ENCODE data around the gene DHDDS. TPM values are rescaled to one million over a fixed set of nuclear protein-coding genes. Genes with fewer than 3 reads are reported as not detected.

The DHDDS gene
- total RNA-seq, 1 donor from 2014 or later: 87.2 TPM

- no peaks in the 10 kb centered on the region for H3K36me3 ChIP-seq (ENCODE audit: insufficient read depth, low read length)
- Mint-ChIP-seq H3K4me3 (ENCODE audit: unreplicated experiment) (no peak overlapping the region), H3K27me3 (ENCODE audit: low read depth, unreplicated experiment) (peaks cover 16% of the 10 kb centered on the region), H3K4me1 (ENCODE audit: low read depth, unreplicated experiment) (no peaks in the 10 kb centered on the region), H3K36me3 (ENCODE audit: low read depth, unreplicated experiment) (no peaks in the 10 kb centered on the region), H3K9me3 (ENCODE audit: unreplicated experiment) (peaks cover 2% of the 10 kb centered on the region), H3K27ac (ENCODE audit: unreplicated experiment) (no peak overlapping the region)
- H2AFZ ChIP-seq (ENCODE audit: low read depth, low read length): no peak overlapping the region
- H3K79me2 ChIP-seq (ENCODE audit: insufficient read depth, low read length): no peaks in the 10 kb centered on the region
- H3K27me3 ChIP-seq (ENCODE audit: insufficient read depth, low read length): peaks cover 14% of the 10 kb centered on the region
- H3K4me1 ChIP-seq (ENCODE audit: insufficient read depth, low read length): no peaks in the 10 kb centered on the region
- TF ChIP-seq EZH2 (IDR thresholded peaks at IDR 0.05; ENCODE audit: insufficient read depth, low read length) (no peak), CTCF (IDR thresholded peaks at IDR 0.05; ENCODE audit: insufficient read depth, low read depth, low read length) (no peak)
- no peak overlapping the region for H3K9ac ChIP-seq (ENCODE audit: low read length)
- H4K20me1 ChIP-seq (ENCODE audit: insufficient read depth, low read length): no peaks in the 10 kb centered on the region
- H3K4me3 ChIP-seq (ENCODE audit: insufficient read depth, low read depth, low read length): no peak overlapping the region
- no peak for FAIRE-seq
- DNase-seq (ENCODE audit: low read depth): no peak
- no peaks in the 10 kb centered on the region for H3K9me3 ChIP-seq (ENCODE audit: insufficient read depth, low read depth, low read length)
- no peak overlapping the region for H3K27ac ChIP-seq (ENCODE audit: low read depth, low read length)
- no peak overlapping the region for H3K4me2 ChIP-seq (ENCODE audit: low read length)
These were observed 86.2 kb downstream of the DHDDS start for GRCh38 chr1:26518355-26518754.

GRCh38 chr1:26520339-26520738 is 88.2 kb downstream of the DHDDS start:
- Histone ChIP-seq H3K9ac (ENCODE audit: low read length) (no peak overlapping the region), H3K27ac (ENCODE audit: low read depth, low read length) (no peak overlapping the region), H2AFZ (ENCODE audit: low read depth, low read length) (no peak overlapping the region), H3K4me3 (ENCODE audit: insufficient read depth, low read depth, low read length) (no peak overlapping the region), H3K4me2 (ENCODE audit: low read length) (no peak overlapping the region), H3K9me3 (ENCODE audit: insufficient read depth, low read depth, low read length) (no peaks in the 10 kb centered on the region), H3K4me1 (ENCODE audit: insufficient read depth, low read length) (no peaks in the 10 kb centered on the region), H3K79me2 (ENCODE audit: insufficient read depth, low read length) (no peaks in the 10 kb centered on the region), H3K27me3 (ENCODE audit: insufficient read depth, low read length) (peaks cover 24% of the 10 kb centered on the region), H3K36me3 (ENCODE audit: insufficient read depth, low read length) (no peaks in the 10 kb centered on the region), H4K20me1 (ENCODE audit: insufficient read depth, low read length) (no peaks in the 10 kb centered on the region)
- FAIRE-seq (no peak), DNase-seq (ENCODE audit: low read depth) (no peak)
- Mint-ChIP-seq H3K27me3 (ENCODE audit: low read depth, unreplicated experiment) (peaks cover 30% of the 10 kb centered on the region), H3K4me1 (ENCODE audit: low read depth, unreplicated experiment) (no peaks in the 10 kb centered on the region), H3K4me3 (ENCODE audit: unreplicated experiment) (no peak overlapping the region), H3K36me3 (ENCODE audit: low read depth, unreplicated experiment) (no peaks in the 10 kb centered on the region), H3K9me3 (ENCODE audit: unreplicated experiment) (no peaks in the 10 kb centered on the region), H3K27ac (ENCODE audit: unreplicated experiment) (no peak overlapping the region)
- TF ChIP-seq EZH2 (IDR thresholded peaks at IDR 0.05; ENCODE audit: insufficient read depth, low read length) (no peak), CTCF (IDR thresholded peaks at IDR 0.05; ENCODE audit: insufficient read depth, low read depth, low read length) (no peak)

Other genes starting within 250 kb of the DHDDS start
- gene CATSPER4, start 241.7 kb upstream of the DHDDS start, total RNA-seq: not detected in 2 replicates
- gene CEP85, start 198.1 kb upstream of the DHDDS start, total RNA-seq: 10.2 and 10.5 TPM in 2 replicates
- gene SH3BGRL3, start 152.2 kb upstream of the DHDDS start, total RNA-seq: 301 and 324 TPM in 2 replicates
- 12.8 and 13.7 TPM in 2 replicates for gene UBXN11, start 125.7 kb upstream of the DHDDS start, total RNA-seq
- gene CD52, start 114.4 kb upstream of the DHDDS start, total RNA-seq: 1.9 TPM in 1 of 2 replicates, not detected in the other
- 1.8 and 5.3 TPM in 2 replicates for gene CRYBG2, start 78.2 kb upstream of the DHDDS start, total RNA-seq
- gene ZNF683, start 59.6 kb upstream of the DHDDS start, total RNA-seq: not detected in 2 replicates
- 16.7 and 43.7 TPM in 2 replicates for gene LIN28A, start 21.5 kb upstream of the DHDDS start, total RNA-seq
- 111 and 124 TPM in 2 replicates for gene HMGN2, start 40.1 kb downstream of the DHDDS start, total RNA-seq
- gene RPS6KA1, start 97.4 kb downstream of the DHDDS start, total RNA-seq: 8.8 and 11.8 TPM in 2 replicates

Measured in astrocyte (in vitro differentiated cells and primary cell).